ENCODE measurements around the gene LGI4.

The LGI4 gene

GRCh38 chr19:35080613-35081170 is 54.2 kb downstream of the LGI4 start:
- no peak for DNase-seq (ENCODE audit: low read depth)
- in situ Hi-C loops (cut with HindIII; ENCODE audit: low sequenced_read_pairs) = no loop called here
- H3K4me3 ChIP-seq (ENCODE audit: low read depth, low read length) = no peak overlapping the region
- TF ChIP-seq, protein P1, sequence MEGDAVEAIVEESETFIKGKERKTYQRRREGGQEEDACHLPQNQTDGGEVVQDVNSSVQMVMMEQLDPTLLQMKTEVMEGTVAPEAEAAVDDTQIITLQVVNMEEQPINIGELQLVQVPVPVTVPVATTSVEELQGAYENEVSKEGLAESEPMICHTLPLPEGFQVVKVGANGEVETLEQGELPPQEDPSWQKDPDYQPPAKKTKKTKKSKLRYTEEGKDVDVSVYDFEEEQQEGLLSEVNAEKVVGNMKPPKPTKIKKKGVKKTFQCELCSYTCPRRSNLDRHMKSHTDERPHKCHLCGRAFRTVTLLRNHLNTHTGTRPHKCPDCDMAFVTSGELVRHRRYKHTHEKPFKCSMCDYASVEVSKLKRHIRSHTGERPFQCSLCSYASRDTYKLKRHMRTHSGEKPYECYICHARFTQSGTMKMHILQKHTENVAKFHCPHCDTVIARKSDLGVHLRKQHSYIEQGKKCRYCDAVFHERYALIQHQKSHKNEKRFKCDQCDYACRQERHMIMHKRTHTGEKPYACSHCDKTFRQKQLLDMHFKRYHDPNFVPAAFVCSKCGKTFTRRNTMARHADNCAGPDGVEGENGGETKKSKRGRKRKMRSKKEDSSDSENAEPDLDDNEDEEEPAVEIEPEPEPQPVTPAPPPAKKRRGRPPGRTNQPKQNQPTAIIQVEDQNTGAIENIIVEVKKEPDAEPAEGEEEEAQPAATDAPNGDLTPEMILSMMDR (IDR thresholded peaks at IDR 0.05; ENCODE audit: low read depth, low read length, missing control alignments) = no peak

DNA sequence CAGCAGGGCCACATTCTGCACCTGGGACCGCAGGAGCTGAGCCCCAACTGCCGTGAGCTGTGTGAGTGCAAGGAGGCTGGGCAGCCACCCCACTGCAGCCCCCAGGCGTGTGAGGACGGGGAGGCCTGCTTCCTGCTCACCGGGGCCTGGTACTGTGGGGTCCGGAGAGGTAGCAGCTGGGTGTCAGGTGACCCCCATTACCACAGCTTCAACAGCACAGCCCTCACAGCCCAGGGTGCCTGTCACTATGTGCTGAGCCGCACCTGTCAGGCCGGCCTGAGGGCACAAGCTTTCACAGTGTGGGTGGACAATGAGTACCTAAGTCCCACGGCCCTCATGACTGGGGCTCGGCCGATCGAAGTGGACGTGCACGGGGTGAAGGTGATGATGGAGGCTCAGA is 55.0 kb downstream of the LGI4 start:
- DNase-seq (ENCODE audit: low read depth) = no peak
- in situ Hi-C loops (cut with HindIII; ENCODE audit: low sequenced_read_pairs) = no loop called here
- TF ChIP-seq, protein P1 (IDR thresholded peaks at IDR 0.05; ENCODE audit: low read depth, low read length, missing control alignments) = no peak
- H3K4me3 ChIP-seq (ENCODE audit: low read depth, low read length) = no peak overlapping the region

DNA sequence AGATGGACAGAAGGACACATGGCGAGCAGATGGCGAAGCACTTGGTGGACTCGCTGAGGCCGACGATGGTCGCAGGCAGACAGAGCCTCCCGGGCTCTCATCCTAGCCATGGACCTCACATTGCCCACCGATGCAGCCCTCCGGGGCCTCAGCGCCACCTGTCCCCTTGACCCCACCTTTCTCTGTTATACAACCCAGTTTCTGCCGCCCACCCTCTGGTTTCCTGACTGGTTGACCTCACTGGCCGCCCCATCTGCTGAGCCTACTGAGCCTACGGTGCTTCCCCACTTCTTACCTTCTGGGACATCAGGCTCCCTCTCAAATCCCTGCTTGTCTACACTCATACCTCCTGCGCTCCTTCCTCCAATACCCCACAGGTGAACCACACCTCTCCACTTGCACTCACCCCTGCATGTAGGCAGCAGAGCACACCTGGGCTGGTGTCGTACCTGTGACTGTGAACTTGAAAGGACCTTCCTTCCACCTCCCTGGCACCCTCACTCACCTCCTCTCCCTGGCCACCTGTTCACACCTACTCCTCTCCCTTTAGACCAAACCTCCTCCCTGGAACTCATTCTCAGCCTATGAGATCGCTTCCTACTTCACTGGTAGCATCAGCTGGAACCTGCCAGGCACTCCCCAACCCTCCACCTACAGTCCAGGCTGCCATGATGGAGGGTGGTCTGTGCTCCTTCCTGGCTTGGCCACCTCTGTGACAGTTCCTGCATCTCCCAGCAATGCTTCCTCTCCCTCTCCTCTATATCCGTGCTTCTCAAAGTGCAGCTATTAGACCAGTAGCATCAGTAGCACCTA is 57.2 kb downstream of the LGI4 start:
- no peak for DNase-seq (ENCODE audit: low read depth)
- TF ChIP-seq, protein P1 (IDR thresholded peaks at IDR 0.05; ENCODE audit: low read depth, low read length, missing control alignments) = no peak
- in situ Hi-C loops (cut with HindIII; ENCODE audit: low sequenced_read_pairs) = no loop called here
- H3K4me3 ChIP-seq (ENCODE audit: low read depth, low read length) = no peak overlapping the region

DNA sequence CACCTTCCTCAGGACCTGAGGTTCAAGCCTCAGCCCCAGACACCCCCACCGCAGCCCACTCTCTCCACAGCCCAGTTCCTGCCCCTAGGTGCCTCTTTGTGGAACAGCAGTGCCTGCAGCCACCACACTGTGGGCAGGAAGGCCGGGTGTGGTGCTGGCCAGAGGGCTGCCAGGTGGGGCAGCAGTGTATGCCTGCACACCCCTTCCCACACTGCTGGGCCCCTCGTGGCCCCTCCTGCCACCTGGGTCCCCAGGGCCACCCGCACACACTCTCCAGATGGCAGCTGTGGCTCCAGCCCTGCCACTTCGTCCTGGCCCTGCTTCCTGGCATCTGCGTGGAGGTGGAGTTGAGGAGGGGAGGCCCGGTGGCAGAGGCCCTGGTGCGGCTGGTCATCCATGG is 58.2 kb downstream of the LGI4 start:
- DNase-seq (ENCODE audit: low read depth) = no peak
- no peak overlapping the region for H3K4me3 ChIP-seq (ENCODE audit: low read depth, low read length)
- in situ Hi-C loops (cut with HindIII; ENCODE audit: low sequenced_read_pairs) = no loop called here
- TF ChIP-seq, protein P1 (IDR thresholded peaks at IDR 0.05; ENCODE audit: low read depth, low read length, missing control alignments) = no peak

DNA sequence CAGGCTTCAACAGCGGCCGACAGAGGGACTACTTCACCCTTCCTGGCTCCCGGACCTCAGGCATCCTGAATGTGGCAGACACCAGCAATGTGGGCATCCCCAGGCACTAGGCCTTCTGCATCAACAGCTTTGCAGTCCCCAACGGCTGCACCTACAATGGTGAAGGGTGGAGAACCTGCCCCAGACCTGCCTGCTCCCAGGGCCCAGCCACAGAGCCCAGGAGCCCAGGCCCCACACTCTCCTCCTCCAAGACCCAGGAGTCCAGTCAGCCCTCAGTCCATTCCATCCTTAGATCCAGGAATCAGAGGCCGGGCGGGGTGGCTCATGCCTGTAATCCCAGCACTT is 58.9 kb downstream of the LGI4 start:
- in situ Hi-C loops (cut with HindIII; ENCODE audit: low sequenced_read_pairs) = no loop called here
- no peak overlapping the region for H3K4me3 ChIP-seq (ENCODE audit: low read depth, low read length)
- TF ChIP-seq, protein P1 (IDR thresholded peaks at IDR 0.05; ENCODE audit: low read depth, low read length, missing control alignments) = no peak
- DNase-seq (ENCODE audit: low read depth) = no peak

DNA sequence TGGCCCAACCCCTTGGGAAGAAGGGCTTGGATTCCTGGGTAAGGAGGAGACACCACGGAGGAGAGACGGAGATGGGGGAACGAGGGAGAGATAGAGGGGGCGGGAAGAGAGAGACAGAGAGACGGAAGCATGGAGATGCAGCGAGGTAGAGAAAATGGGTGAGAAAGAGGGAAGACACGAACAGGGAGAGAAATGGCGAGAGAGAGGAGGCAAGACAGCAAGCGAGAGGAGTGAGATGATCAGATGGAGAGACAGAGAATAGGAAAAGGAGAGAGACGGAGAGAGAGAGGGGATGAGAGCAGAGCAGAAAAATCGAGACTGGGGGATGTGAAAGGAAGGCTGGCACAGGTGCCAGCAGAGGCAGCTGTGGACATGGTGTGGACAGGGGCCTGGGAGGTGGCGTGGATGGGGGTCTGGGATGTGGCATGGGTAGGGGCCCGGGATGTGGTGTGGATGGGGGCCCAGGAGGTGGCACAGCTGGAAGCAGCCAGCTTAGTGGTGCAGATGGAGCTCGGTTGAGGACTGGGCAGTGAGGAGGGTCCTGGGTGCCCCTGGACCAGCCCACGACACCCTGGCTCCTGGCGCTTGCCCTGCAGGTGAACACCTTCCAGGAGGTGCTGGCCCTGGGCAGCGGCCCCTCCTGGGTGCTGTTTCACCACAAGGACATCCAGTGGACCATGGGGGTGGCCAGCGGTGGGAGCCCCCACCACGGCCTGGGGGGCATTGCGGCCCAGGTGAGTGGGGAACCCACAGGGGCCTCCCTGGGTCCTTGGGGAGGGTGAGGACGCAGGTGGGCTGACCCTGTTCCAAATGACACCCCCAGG is 59.4 kb downstream of the LGI4 start:
- in situ Hi-C loops (cut with HindIII; ENCODE audit: low sequenced_read_pairs) = no loop called here
- TF ChIP-seq, protein P1 (IDR thresholded peaks at IDR 0.05; ENCODE audit: low read depth, low read length, missing control alignments) = no peak
- no peak overlapping the region for H3K4me3 ChIP-seq (ENCODE audit: low read depth, low read length)
- DNase-seq (ENCODE audit: low read depth) = no peak

Measured in astrocyte of the cerebellum (primary cell).